ENCODE measurements around the gene TCEAL8.

Gene TCEAL8

DNA sequence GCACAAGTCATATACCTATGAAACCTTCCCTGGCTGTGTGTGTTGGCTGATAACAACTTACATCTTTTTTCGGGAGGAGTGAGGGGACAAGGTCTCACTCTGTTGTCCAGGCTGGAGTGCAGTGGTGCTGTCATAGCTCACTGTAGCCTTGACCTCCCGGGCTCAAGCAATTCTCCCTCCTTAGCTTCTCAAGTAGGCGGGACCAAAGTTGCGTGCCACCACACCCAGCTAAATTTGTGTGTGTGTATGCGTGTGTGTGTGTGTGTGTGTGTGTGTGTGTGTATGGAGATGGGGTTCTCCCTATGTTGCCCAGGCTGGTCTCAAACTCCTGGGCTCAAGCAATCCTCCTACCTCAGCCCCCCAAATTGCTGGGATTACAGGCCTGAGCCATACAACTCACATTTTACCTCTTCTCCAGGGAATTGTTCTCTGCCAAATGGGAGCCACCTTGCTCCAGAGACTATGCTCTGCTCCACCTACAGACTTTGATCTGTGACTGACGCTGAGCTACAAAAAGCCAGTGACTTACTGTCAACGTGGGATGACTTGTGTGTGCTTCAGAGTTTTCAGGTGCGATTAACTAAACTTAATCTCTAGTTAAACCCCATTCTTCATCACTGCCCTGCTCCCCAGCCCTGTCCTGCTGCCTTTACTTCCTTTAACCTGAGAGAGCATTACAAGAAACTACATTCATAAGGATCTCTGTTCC, 42.1 kb downstream of the TCEAL8 start:
- no peak for DNase-seq

DNA sequence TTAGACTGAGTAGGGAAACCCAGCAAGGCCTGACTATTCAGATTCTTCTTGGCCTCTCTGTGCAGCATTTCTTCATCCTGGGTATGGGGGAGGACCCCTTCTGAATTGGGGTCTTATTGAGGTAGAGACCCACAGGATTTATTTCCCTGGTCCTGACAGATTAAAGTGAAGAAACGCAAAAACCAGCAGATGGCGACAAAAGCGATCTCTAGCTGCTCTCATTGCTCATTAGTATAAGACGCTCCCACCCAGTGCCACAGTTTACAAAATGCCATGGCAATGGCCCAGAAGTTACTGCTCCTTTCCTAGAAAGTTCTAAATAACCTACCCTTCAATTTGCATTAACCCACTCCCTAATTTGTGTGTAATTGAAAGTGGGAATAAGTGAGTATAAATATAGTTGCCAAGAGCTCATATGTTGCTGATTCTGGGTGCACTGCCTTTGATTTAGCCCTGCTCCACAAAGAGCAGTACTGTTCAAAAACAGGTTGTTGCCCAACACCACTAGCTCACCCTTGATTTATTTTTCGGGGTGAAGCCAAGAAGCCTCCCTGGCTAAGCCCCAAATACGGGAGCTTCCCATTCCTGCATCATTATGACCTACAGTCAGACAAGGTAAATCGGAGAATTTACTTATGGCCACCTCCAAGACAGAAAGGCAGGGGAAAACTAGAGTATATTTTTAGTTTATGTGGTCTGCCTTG, 43.8 kb downstream of the TCEAL8 start:
- DNase-seq: no peak

DNA sequence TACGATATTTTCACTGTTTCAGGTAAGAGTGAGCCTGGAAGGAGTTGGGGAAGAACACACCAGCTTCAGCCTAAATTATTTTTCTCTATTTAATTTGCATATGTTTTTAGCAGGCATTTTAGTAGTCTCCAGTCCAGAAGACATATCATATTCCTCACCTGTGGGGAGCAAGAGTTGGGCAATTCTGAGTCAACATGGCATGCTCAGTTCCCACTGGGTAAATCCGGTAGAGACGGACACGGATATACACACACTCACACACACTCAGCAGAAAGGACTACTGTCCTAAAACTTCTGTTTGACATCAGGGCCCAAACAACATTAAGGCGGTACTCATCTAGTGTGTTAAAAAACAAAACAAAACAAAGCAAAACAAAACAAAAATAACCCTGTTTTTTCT, 44.9 kb downstream of the TCEAL8 start:
- DNase-seq: no peak

All from NCI-H510A (cell line).